Ishikawa (cell line): ENCODE measurements around the gene OSBPL10.

Source experiments
- CEBPB ChIP-seq: IDR thresholded peaks from 2 replicates; pipeline ENCODE4 v1.6.1; 2012
- EP300 ChIP-seq: IDR thresholded peaks from 2 replicates; pipeline ENCODE4 v1.6.1; 2012; ENCODE audit warnings: borderline replicate concordance
- FOXM1 ChIP-seq: IDR thresholded peaks from 2 replicates; pipeline ENCODE4 v1.6.1; 2012; ENCODE audit warnings: low read depth, borderline replicate concordance
- RAD21 ChIP-seq: IDR thresholded peaks from 2 replicates; pipeline ENCODE4 v1.6.1; 2012; ENCODE audit warnings: low read depth
- TAF1 ChIP-seq: IDR thresholded peaks from 2 replicates; pipeline ENCODE4 v1.6.1; 2012; ENCODE audit warnings: low read depth, mild to moderate bottlenecking
- TCF12 ChIP-seq: IDR thresholded peaks from 2 replicates; pipeline ENCODE4 v1.6.1; 2012; ENCODE audit warnings: low read depth
- ZBTB7A ChIP-seq: IDR thresholded peaks from 2 replicates; pipeline ENCODE4 v1.6.1; 2012; ENCODE audit warnings: low read depth
- TF ChIP-seq, protein P1 (sequence below): IDR thresholded peaks from 2 replicates; pipeline ENCODE4 v1.6.1; 2012
- TF ChIP-seq, protein P2 (sequence below): IDR thresholded peaks from 2 replicates; pipeline ENCODE4 v1.6.1; 2012

DNA sequence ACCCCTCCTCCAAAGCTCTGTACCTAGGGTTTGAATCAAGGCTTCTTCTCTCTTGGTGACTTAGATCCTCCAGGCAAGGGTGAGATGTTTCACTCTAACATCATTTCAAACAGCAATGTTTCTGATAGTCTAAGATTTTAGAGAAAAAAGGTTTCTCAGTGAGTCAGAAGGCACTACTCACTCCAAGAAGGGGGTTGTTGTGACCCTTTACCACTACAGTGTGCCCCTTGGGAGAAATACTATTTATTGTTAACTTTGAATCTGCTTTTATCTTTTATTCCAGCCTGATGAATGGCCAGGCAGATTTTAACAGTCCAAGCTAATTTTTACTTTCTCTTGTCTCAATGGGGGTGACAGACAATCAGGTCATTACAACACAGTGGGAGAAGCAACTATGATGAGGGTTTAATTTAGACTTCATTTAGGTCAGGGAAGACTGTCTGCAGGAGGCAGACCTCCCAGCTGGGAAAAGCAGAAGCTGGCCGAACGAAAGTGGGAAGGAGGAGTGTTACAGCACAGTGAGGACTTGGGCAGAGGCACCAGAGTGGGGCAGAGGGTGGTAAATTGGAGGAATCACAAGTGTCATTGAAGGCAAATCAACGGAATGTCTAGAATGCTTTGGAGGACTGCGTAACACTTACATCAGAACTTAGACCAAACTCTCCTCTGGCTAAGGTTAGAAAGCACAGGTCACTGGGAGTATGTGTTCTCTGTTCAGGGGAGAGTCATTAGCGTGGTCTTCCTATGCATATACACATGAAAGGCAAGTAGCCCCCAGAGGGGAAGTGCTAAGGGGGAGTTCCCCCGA is 21.7 kb upstream of the OSBPL10 start:
- TF ChIP-seq, protein P1, sequence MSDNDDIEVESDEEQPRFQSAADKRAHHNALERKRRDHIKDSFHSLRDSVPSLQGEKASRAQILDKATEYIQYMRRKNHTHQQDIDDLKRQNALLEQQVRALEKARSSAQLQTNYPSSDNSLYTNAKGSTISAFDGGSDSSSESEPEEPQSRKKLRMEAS: no peak
- TF ChIP-seq TAF1 (no peak), EP300 (no peak), FOXM1 (no peak), CEBPB (no peak), RAD21 (no peak), ZBTB7A (no peak), TCF12 (no peak)
- TF ChIP-seq, protein P2, sequence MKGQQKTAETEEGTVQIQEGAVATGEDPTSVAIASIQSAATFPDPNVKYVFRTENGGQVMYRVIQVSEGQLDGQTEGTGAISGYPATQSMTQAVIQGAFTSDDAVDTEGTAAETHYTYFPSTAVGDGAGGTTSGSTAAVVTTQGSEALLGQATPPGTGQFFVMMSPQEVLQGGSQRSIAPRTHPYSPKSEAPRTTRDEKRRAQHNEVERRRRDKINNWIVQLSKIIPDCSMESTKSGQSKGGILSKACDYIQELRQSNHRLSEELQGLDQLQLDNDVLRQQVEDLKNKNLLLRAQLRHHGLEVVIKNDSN: no peak
